ENCODE measurements around the gene CA5A. TPM values are rescaled to one million over a fixed set of nuclear protein-coding genes. Genes with fewer than 3 reads are reported as not detected.

The CA5A gene
- total and polyA plus RNA-seq, 2 of the 13 experiments (the other 11 are each of a cell fraction or from before 2014, with no cell fraction given): 66.8 to 106 TPM

- TF ChIP-seq UBTF (CRISPR knock-in tag; IDR thresholded peaks at IDR 0.05) (peak; percentile 34; the same call in 1 of the 2 replicates), GABPB1 (CRISPR knock-in tag; IDR thresholded peaks at IDR 0.05) (peak; percentile 45), NR2F6 (IDR thresholded peaks at IDR 0.05) (peak; percentile 91), NR2F6 (CRISPR knock-in tag; IDR thresholded peaks at IDR 0.05) (peak; percentile 95), RXRA (CRISPR knock-in tag; IDR thresholded peaks at IDR 0.05) (peak; percentile 96), ZNF558 (CRISPR knock-in tag; IDR thresholded peaks at IDR 0.05; ENCODE audit: borderline replicate concordance) (0 out of 2 replicates have a peak, but pooled peaks have one; percentile 20), TFDP1 (CRISPR knock-in tag; IDR thresholded peaks at IDR 0.05; ENCODE audit: borderline replicate concordance) (peak; percentile 76; the same call in 1 of the 2 replicates), MNT (IDR thresholded peaks at IDR 0.05) (peak; percentile 47), MXD3 (CRISPR knock-in tag; IDR thresholded peaks at IDR 0.05) (peak; percentile 62; the same call in 1 of the 2 replicates), ZNF230 (CRISPR knock-in tag; IDR thresholded peaks at IDR 0.05) (peak; percentile 53; the same call in 1 of the 2 replicates), KLF6 (CRISPR knock-in tag; IDR thresholded peaks at IDR 0.05) (0 out of 2 replicates have a peak, but pooled peaks have one; percentile 22), ZNF121 (CRISPR knock-in tag; IDR thresholded peaks at IDR 0.05) (peak; percentile 49; the same call in 1 of the 2 replicates), USF2 (IDR thresholded peaks at IDR 0.05; ENCODE audit: low read depth, low read length) (peak; percentile 72), USF2 (CRISPR knock-in tag; IDR thresholded peaks at IDR 0.05; ENCODE audit: borderline replicate concordance) (peak; percentile 76; the same call in 1 of the 2 replicates), ZNF281 (CRISPR knock-in tag; IDR thresholded peaks at IDR 0.05; ENCODE audit: borderline replicate concordance) (peak; percentile 86; the same call in 1 of the 2 replicates), MED13 (CRISPR knock-in tag; IDR thresholded peaks at IDR 0.05) (peak; percentile 90), ZBTB7B (CRISPR knock-in tag; IDR thresholded peaks at IDR 0.05) (peak; percentile 93)
These were observed 74.8 kb downstream of the CA5A start (continued) for GRCh38 chr16:87861300-87862099.
